HFF-Myc (cell line): ENCODE results near the gene ARID3A.

Source experiments
- DNase-seq: peaks from one replicate; pipeline ENCODE4 v3.0.0-alpha.2; 2011; ENCODE audit warnings: low read depth; ENCODE audit errors: extremely low read depth
- H3K4me3 ChIP-seq: replicated peaks from 2 replicates; pipeline ENCODE4 v1.5.1; 2011; ENCODE audit warnings: low read depth, mild to moderate bottlenecking, control low read depth, low read length
- TF ChIP-seq, protein P1 (sequence below): IDR thresholded peaks from 2 replicates; pipeline ENCODE4 v1.5.1; 2012; ENCODE audit warnings: mild to moderate bottlenecking, low read depth, low read length, control low read depth; ENCODE audit errors: missing control alignments

ARID3A gene

GRCh38 chr19:939922-940321 lies 14.1 kb downstream of the ARID3A start:
- no peak overlapping the region for H3K4me3 ChIP-seq
- TF ChIP-seq, protein P1, sequence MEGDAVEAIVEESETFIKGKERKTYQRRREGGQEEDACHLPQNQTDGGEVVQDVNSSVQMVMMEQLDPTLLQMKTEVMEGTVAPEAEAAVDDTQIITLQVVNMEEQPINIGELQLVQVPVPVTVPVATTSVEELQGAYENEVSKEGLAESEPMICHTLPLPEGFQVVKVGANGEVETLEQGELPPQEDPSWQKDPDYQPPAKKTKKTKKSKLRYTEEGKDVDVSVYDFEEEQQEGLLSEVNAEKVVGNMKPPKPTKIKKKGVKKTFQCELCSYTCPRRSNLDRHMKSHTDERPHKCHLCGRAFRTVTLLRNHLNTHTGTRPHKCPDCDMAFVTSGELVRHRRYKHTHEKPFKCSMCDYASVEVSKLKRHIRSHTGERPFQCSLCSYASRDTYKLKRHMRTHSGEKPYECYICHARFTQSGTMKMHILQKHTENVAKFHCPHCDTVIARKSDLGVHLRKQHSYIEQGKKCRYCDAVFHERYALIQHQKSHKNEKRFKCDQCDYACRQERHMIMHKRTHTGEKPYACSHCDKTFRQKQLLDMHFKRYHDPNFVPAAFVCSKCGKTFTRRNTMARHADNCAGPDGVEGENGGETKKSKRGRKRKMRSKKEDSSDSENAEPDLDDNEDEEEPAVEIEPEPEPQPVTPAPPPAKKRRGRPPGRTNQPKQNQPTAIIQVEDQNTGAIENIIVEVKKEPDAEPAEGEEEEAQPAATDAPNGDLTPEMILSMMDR = no peak
- no peak for DNase-seq

DNA sequence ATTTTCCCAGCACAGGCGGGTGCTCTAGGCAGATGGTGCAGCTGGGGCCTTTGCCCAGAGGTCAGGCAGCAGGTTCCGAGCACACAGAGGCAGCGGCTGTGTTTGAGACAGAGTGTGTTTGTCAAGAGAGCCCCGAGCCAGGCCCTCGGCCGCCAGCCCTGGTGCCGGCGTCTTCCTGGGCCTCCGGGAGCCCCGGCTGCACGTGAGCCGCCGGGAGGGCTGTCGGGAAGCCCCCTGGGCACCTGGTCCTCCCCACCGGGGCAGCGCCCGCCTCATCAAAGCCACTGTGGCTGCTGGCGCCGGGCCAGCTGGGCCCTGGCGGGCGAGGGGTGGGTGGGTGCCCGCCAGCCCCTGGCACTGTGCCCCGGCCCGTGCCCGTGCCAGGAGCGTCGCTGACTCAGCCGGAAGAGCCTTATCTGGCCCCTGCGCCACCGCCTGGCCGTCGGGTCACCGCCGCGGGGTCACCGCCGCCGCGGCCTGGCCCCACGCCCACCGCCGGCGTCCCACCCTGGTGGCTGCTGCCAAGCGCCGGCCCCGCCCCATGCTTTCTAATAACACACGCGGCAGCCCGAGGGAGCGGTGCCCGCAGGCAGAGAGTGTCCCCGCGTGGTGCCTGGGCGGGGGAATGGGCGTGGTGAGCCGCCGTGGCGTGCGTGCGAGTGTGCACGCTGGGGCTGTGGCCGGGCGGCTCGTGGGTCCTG lies 14.9 kb downstream of the ARID3A start:
- no peak for DNase-seq
- TF ChIP-seq, protein P1 = no peak

DNA sequence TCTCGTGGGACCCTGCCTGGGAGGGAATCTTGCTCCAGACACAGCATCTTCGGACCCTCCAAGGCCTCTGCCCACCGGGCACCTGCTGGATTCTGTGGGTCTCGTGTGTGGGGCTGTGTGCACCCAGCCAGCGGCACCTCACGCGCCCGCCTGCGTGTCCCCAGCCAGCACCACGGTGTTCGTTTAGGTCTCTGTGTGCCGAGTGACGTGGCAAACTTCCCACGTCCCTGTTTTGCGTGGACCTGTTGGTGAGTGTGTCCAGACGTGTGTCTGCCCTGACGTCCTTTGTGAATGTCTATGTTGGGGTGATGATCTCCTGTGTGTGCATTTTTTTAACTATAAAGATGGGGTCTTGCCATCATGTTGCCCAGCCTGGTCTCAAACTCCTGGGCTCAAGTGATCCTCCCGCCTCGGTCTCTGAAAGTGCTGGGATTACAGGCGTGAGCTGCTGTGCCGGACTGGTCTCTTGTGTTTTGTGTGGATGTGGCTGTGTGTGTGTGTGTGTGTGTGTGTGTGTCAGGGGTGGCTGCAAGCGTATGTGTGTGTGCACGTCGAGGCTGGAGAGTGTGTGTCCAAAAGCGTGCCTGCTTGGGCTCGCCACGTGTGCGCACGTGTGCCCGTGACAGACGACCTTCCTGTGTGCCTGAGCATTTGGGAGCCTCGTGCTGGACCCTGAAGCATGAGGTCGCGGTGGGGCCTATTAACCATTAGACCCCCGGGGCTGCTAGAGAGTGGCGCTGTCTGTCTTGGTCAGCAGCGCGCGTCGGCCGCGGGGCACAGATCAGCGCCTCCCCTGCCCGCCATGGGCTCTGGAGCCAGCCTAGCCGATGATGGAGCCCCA lies 15.7 kb downstream of the ARID3A start:
- H3K4me3 ChIP-seq = no peak overlapping the region
- TF ChIP-seq, protein P1 = no peak
- DNase-seq = no peak

More for the DNA sequence above, 14.9 kb downstream of the ARID3A start:
- H3K4me3 ChIP-seq = no peak overlapping the region

DNA sequence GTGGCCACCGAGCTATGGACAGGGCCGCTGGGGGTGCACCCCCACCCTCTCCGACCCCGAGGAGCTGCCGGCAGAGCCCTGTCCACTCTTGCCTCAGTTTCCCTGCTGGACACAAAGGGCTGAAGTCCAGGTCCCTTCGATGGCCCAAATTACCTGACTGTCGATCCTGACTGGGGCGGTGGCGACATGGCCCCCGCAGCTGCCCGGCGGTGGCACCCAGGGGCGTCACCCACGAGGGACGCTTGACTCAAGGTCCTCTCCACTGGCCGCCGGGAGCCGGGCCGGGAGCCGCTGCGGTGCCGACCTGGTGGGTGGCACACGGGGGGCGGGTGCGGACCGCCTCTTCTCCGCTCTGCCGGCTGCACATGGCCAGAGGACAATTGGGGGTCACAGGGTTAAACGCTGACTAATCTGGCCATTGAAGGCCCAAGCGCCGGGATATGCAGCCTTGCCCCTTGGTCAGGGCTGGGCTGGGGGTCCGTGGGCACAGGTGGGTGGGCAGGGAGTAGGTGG lies 16.4 kb downstream of the ARID3A start:
- DNase-seq = no peak
- H3K4me3 ChIP-seq = no peak overlapping the region
- TF ChIP-seq, protein P1 = no peak

- H3K4me3 ChIP-seq = no peak overlapping the region
- DNase-seq = no peak
- TF ChIP-seq, protein P1 = no peak
These were observed 17.8 kb downstream of the ARID3A start for GRCh38 chr19:943551-944170.

DNA sequence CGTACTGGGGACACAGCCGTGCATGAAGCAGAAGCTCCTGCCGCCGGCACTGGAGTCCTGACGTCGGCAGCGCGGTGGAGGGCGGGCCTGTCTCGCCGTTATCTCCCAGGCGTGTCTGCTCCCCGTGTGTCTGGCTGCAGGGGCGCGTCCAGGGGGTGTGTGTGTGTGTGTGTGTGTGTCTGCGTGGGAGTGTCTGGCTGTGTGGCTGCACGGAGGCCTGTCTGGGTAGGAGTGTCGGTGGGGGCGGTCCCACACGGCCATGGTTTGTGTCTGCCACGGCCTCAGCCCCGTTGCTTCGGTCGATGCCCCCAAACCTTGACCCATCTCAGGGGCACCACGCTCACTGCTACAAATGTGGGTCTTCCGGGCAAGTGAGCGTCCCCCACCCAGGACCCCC lies 18.3 kb downstream of the ARID3A start:
- DNase-seq = no peak
- H3K4me3 ChIP-seq = no peak overlapping the region
- TF ChIP-seq, protein P1 = no peak
